ENCODE results near the gene EXOSC1. TPM values are rescaled to one million over a fixed set of nuclear protein-coding genes. Genes with fewer than 3 reads are reported as not detected.

EXOSC1 gene
- total and polyA plus RNA-seq, 2 donors (not counting 3 experiments of a cell fraction or from before 2014, with no cell fraction given) = 50.7 to 52.9 TPM

GRCh38 chr10:97411406-97411805 is 34.4 kb downstream of the EXOSC1 start:
- Histone ChIP-seq H3K9me1 (replicated peaks; ENCODE audit: control insufficient read depth, extremely low read depth, insufficient read depth, low read length) (no peaks in the 10 kb centered on the region), H3K27ac (ENCODE audit: insufficient read depth, low read depth, low read length) (no peak overlapping the region), H3K9me3 (replicated peaks; ENCODE audit: control insufficient read depth, insufficient read depth, low read length) (no peaks in the 10 kb centered on the region), H3K4me3 (replicated peaks in 1 of 3; ENCODE audit: insufficient read depth in 1 of 3, low read depth in 1 of 3, low read length in 3 of 3) (no peak overlapping the region), H3K4me1 (ENCODE audit: control insufficient read depth, extremely low read depth, insufficient read depth, low read length) (no peaks in the 10 kb centered on the region), H3K4me2 (ENCODE audit: insufficient read depth, low read length) (no peak overlapping the region), H3K9ac (replicated peaks; ENCODE audit: extremely low read depth, insufficient read depth, low read length) (no peak overlapping the region), H2AFZ (ENCODE audit: low read depth, low read length) (no peak overlapping the region), H3K27me3 (ENCODE audit: control insufficient read depth in 2 of 2, insufficient read depth in 2 of 2, low read length in 2 of 2) (no peaks in the 10 kb centered on the region), H3K79me2 (ENCODE audit: control insufficient read depth, insufficient read depth, low read length) (no peaks in the 10 kb centered on the region), H3K36me3 (ENCODE audit: control insufficient read depth in 2 of 2, extremely low read depth in 1 of 2, insufficient read depth in 2 of 2, low read length in 2 of 2) (no peaks in the 10 kb centered on the region), H4K20me1 (replicated peaks; ENCODE audit: control insufficient read depth, extremely low read depth, insufficient read depth, low read length) (no peaks in the 10 kb centered on the region)
- DNase-seq (ENCODE audit: low read depth, low spot score) (no peak), FAIRE-seq (no peak)
- ChIA-PET CTCF (no interaction called here), POLR2A (no interaction called here)
- dilution Hi-C loops (cut with MboI; ENCODE audit: extremely low pct_ligation_motif_present, low sequenced_read_pairs) = no loop called here
- TF ChIP-seq CTCF (IDR thresholded peaks at IDR 0.05; ENCODE audit: extremely low read depth in 1 of 2, insufficient read depth in 1 of 2, low read depth in 1 of 2, low read length in 2 of 2) (no peak), MAX (IDR thresholded peaks at IDR 0.05; ENCODE audit: insufficient read depth, insufficient read length) (no peak), MYC (IDR thresholded peaks at IDR 0.05; ENCODE audit: low read depth, low read length) (no peak), EZH2 (IDR thresholded peaks at IDR 0.05; ENCODE audit: borderline replicate concordance, low read depth, low read length, severe bottlenecking) (no peak), GATA2 (IDR thresholded peaks at IDR 0.05; ENCODE audit: insufficient read depth, insufficient read length, low read depth, low read length) (no peak), POLR2AphosphoS5 (IDR thresholded peaks at IDR 0.05; ENCODE audit: insufficient read depth, low read depth, low read length) (no peak), FOS (IDR thresholded peaks at IDR 0.05; ENCODE audit: borderline replicate concordance, insufficient read depth, low read length) (no peak), POLR2A (IDR thresholded peaks at IDR 0.05; ENCODE audit: low read depth, low read length) (no peak)
- no TSS peak for BruUV-seq (replicated peaks)
- intact Hi-C loops (cut with micrococcal nuclease) = no loop called here
